Midbrain (tissue), 1 donor: ENCODE results near the gene ROS1.

Experiments
- DNase-seq: peaks from one replicate; lab custom pipeline; 2025; lab: John Stamatoyannopoulos, UW

ROS1 gene

GRCh38 chr6:117440706-117441525 is 15.2 kb upstream of the ROS1 start:
- no peak for DNase-seq

DNA sequence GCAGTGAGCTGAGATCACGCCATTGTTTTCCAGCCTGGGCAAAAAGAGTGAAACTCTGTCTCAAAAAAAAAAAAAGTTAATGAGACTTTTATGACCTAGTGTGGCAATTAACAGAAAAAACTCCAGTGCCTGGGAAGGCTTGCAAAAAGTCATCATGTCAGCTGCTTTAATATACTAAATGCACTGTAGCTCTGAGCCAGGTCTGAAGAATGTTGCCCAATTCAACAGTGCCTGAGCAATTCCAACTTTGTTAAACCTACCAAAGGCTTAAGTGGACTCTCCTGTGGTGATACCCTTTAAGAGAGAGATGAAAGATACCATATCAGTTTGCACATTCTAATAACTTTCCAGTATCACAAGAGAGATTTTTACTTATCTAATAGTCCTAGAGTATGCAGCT is 6.5 kb upstream of the ROS1 start:
- no peak for DNase-seq

GRCh38 chr6:117423754-117424153 is 2.0 kb downstream of the ROS1 start:
- no peak for DNase-seq

DNA sequence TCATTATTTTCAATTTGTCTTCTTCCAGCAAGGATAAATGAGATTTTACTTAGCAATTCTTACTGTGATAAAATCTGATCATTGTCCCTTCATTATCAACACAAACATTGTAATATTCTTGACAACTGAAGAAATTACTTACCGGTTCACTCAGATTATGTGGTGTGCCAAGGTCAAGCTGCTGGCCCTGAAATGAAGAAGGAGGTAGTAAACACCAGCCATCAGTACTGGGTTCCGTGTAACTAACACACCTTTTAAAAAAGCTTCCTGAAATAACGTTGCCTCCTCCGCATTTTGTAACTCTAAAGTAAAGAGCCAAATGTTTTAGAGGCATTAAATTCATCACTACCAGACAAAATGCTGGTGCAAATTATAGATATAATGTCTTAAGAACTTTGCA is 7.4 kb downstream of the ROS1 start:
- no peak for DNase-seq

DNA sequence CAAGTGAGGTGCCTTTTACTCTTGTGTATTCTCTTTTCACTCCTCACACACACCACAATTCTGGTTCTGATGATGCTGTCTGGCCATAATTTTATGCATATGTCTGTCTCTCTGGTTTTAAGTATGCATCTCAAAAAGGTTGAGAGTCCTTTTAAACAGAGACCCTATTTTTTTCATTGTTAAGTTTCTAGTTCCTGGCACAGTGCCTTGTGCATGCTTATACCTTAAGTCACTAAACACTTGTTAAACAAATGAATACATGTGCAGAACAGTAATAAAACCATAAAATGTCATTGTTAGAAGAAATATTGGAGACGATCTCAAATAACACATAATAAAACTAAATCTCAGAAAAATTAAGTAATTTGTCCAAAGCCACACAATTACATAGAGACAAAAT is 7.9 kb downstream of the ROS1 start:
- no peak for DNase-seq

GRCh38 chr6:117414770-117415169 is 11.0 kb downstream of the ROS1 start:
- DNase-seq: no peak

DNA sequence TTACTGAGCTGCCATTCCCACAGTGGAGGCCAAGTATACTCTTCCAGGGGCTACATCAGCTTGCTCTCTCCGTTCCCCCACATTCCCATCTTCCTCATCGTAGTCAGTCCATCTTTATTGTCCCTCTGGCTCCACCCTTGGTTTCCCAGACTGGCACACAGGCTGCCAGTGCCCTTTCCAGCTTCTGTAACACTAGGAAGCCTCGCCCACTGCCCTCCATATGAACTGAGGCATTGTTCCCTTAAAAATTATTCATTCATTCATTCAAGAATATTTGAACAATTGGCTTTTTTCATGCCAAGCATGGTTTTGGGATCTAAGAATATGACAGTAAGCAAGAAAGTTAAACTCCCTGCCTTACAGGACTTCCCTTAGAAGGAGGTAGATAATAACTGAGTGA is 14.3 kb downstream of the ROS1 start:
- DNase-seq: no peak

DNA sequence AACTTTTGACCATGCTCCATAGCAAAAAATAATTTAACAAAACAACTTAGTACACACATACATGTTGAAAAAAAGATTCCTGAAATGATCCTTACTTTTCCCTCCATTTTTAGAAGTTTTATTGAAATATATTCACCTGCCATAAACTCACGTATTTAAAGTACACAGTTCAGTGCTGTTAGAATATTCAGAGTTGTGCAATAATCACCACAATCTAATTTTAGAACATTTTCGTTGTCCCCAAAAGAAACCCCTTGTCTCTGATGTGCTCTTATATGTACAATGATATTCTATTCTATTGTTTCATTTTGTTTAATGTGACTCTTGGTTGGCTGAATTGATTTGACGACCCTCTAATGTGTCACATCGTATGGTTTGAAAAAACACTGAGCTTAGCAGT is 15.9 kb downstream of the ROS1 start:
- no peak for DNase-seq

DNA sequence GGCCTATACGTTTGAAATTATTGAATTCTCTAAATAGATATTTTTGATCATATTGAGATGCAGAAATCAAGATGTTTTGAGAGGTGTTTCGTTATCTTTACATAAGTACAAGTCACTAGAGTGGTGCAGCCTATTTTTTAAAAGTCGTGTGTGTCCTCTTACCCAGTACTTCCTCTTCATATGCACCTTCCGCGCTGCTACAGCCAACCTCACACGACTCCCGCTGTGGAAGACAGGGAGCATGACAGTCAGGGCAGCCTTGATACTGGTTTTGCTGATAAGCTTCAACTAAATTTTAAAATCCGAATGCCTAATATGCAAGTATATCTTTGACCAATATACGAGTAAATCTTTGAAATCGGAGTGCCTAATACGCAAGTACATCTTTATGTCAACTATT is 16.3 kb downstream of the ROS1 start:
- no peak for DNase-seq

DNA sequence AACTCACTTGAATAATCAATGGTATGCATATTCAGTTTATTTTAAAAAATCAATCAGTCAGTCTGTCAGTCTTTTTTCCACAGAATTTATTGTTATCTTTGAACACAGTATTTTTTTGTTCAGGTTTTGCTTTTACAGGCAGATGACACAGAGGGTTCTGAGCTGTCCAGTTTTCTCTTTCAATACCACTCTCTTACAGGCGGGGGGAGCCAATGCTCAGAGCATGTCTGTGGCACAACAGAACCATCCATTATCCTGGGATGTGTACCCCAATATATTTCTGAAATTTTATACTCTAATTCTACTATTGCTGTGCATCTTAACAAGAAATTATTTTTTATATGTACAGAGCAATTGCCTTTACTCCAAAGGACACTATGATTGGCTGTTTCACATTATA is 21.2 kb downstream of the ROS1 start:
- no peak for DNase-seq

GRCh38 chr6:117401799-117402198 is 23.9 kb downstream of the ROS1 start:
- no peak for DNase-seq

- DNase-seq: no peak
Observed at GRCh38 chr6:117399924-117400323, 25.8 kb downstream of the ROS1 start.

DNA sequence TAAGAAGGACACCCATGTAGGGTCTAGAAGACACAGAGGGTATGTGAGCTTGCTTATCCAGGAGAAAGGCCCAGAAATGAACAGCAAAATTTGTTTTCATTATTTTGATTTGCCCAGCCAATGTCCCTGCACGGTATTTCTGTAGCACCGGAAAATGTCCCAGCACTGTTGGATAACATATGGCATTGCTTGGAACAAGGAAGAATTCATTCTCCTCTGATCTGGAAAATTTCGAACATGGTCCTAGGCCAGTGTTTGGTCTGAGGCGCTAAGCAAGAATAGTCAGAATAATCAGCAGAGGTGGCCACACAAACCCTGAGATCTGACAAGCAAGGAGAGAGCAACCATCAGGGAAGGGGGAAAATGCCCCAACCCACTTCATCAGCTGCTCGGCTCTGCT is 26.6 kb downstream of the ROS1 start:
- no peak for DNase-seq

GRCh38 chr6:117397536-117398227 is 28.1 kb downstream of the ROS1 start:
- no peak for DNase-seq

- no peak for DNase-seq
Observed at GRCh38 chr6:117396228-117396627, 29.5 kb downstream of the ROS1 start.

DNA sequence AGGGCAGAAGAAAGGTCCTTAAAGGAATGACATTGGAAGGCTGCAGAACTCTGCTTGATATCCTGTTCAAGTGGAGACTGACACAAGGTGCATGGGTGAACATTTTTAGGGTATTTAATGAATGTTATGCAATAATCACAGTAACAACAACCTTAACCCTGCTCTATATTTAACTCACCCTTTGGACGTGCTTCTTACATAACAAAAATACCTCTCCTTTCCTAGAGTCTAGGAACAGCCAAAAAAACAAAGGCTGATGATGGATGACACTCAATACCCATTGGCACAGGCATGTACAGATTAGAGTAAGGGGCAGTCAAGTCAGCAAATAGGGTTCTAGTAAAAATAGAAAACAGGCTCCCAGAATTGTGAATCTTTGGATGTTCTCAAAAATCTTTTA is 30.6 kb downstream of the ROS1 start:
- no peak for DNase-seq

DNA sequence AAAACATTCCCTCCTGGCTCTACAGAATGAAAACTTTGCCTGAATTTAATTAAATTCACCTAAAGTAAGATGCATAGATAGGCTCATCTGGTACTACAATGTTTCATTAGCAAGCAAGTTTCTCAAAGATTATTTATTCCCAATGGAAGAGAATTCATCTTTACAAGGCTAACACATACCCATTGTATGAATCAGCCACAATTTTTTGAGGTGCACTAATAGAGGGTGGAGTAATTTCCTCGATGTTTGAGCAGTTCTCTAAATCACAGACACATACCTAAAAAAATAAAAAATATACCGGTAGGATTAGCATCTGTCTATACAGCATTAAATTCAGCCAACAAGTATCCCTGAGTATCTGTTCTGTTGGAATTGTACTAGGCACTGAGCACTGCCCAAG is 32.7 kb downstream of the ROS1 start:
- DNase-seq: no peak

DNA sequence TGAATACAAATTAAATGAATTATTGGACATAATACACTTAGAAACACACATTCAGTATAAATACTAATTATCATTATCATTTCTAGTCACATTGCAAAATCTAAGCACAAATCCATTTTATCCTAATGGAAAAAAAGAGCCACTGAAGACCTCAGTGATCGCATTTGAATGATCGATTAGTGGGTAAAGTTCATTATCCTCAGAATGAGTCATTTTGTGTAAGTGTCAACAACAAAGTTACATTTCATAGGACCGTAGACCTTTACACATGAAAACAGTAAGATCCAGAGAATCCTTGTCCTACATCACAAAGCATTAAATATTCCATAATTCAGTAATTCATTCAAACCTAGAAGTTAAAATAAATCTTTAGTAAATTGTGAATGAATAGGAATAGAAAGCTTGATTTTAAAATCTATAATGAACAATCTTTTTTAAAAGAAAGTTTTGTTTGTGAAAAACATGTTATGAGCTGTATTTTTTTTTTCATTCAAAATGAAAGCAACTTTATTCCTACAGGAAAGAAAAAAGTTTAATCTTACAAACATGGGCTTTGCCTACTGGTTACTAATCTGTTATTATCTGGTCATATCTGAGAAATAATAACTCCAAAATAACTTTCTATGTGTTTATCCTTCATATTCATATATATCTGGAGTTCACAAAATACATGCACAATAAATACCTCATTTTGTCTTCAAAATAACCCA is 33.7 kb downstream of the ROS1 start:
- DNase-seq: no peak

GRCh38 chr6:117389227-117390057 is 36.3 kb downstream of the ROS1 start:
- DNase-seq: no peak

DNA sequence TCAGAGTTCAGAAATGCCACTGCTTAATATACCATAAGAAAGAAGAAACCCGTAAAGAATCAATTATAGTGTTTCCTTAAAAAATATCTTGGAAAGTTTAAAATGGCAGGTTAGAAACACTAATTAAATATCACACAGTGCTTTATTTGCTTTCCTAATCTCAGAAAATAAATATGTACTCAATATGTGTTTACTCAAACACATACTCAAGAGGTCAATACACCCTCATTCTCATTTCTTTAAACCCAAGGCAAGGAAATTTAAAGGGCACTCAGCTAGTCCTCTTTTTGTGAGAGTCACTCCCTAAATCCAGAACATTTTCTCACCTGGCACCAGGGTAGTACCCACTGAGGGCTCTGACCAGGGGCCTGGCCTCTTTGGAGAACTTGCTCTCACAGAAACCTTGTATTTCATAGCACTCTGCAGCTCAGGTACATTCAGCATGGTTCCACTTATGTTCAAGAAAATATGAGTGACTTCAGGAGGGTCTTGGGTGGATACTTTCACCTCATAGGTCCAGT is 38.2 kb downstream of the ROS1 start:
- no peak for DNase-seq

- DNase-seq: no peak
Observed at GRCh38 chr6:117384659-117385058, 41.1 kb downstream of the ROS1 start.

DNA sequence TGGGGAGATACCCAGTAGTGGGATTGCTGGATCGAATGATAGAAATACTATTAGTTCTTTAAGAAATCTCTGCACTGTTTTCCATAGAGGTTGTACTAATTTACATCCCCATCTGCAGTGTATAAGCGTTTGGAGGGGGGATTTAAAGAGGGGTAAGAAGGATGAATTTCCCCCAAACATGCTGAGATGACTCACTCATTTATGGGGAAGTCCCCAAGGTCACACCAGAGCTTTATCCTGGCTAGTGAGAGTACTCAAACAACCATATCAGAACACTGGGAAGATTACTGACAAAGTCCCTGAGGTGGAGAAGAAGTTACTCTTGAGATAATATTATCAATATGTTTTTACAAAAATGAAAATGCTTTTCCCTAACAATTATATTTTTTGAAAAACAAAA is 44.0 kb downstream of the ROS1 start:
- no peak for DNase-seq
